K562 (cell line): ENCODE measurements around the gene CCDC192. TPM values are rescaled to one million over a fixed set of nuclear protein-coding genes. Genes with fewer than 3 reads are reported as not detected.

Source experiments
- ATAC-seq: fragments of 200-7000 bp; cut with Tn5 transposase; 3 replicates; pipeline ENCODE4 v1.9.1; 2020; ENCODE audit warnings: moderate library complexity
- BruUV-seq: library from RNA; stranded (reverse); fragments of 400-500 nt; replicated peaks from 2 replicates; lab custom pipeline; 2021; lab: Mats Ljungman, UMichigan
- CTCF ChIA-PET: fragments of 300-600 bp; formaldehyde crosslinking; extraction: SDS; loops from one replicate; lab custom pipeline; 2021; ENCODE audit warnings: low intra/inter-chr PET ratio; lab: Yijun Ruan, JAX
- POLR2A ChIA-PET: fragments of 300-600, 350-650 bp; sonication (Branson Sonifier 250); formaldehyde crosslinking; extraction: SDS; loops from one replicate; lab custom pipeline; 2021; ENCODE audit warnings: antibody characterized with exemption, inconsistent platforms; lab: Yijun Ruan, JAX
- DNase-seq, 4 experiments: peaks; one replicate each; pipeline versions ENCODE4 v3.0.0 to v3.0.0-alpha.2; 2011 to 2018; ENCODE audit warnings: low spot score in 3 of 4, mixed read lengths in 3 of 4; ENCODE audit errors: extremely low read depth in 1 of 4
- FAIRE-seq: peaks from 2 replicates; lab custom pipeline; 2011; peaks lifted over from hg19 to GRCh38; lab: Jason Lieb, UNC
- H2AFZ ChIP-seq: 2 replicates; pipeline ENCODE4 v1.6.0; 2011; ENCODE audit warnings: low read depth, low read length, control low read depth, inconsistent platforms
- H3K27ac ChIP-seq: fragments of 200-600 bp; 3 replicates; pipeline ENCODE4 v1.8.0; 2011; ENCODE audit warnings: low read depth, mild to moderate bottlenecking, control low read depth, inconsistent platforms, low read length, moderate library complexity, mixed read lengths; ENCODE audit errors: extremely low read depth
- H3K27me3 ChIP-seq, 2 experiments: fragments of 300-600 bp in 1 of 2; 2 replicates in 1 of 2; 3 replicates in 1 of 2; pipeline versions ENCODE4 v1.6.0 to v1.8.0; 2011; ENCODE audit warnings: inconsistent platforms in 2 of 2, low read length in 2 of 2, mild to moderate bottlenecking in 1 of 2, mixed read lengths in 1 of 2, moderate library complexity in 1 of 2; ENCODE audit not compliant: control insufficient read depth in 2 of 2, insufficient read depth in 2 of 2
- H3K36me3 ChIP-seq: fragments of 300-600 bp; 3 replicates; pipeline ENCODE4 v1.8.0; 2011; ENCODE audit warnings: mild to moderate bottlenecking, low read length, inconsistent platforms; ENCODE audit not compliant: control insufficient read depth, insufficient read depth
- H3K4me1 ChIP-seq, 2 experiments: fragments of 200-600 bp in 1 of 2; replicated peaks in 1 of 2; 2 replicates in 1 of 2; 3 replicates in 1 of 2; pipeline versions ENCODE4 v1.5.1 to v1.8.0; 2011; ENCODE audit warnings: inconsistent platforms in 2 of 2, low read length in 2 of 2, mild to moderate bottlenecking in 1 of 2, mixed read lengths in 1 of 2, moderate library complexity in 1 of 2; ENCODE audit not compliant: control insufficient read depth in 2 of 2, insufficient read depth in 2 of 2
- H3K4me2 ChIP-seq: 2 replicates; pipeline ENCODE4 v1.6.1; 2011; ENCODE audit warnings: low read length, control low read depth, inconsistent platforms, mixed read lengths; ENCODE audit not compliant: insufficient read depth
- H3K4me3 ChIP-seq: fragments of 200-600 bp; sonication (generic), shearing (Covaris generic); 2 replicates; pipeline ENCODE4 v1.5.1; 2016; ENCODE audit warnings: control low read depth, inconsistent platforms
- H3K79me2 ChIP-seq: fragments of 200-600 bp; 3 replicates; pipeline ENCODE4 v1.8.0; 2011; ENCODE audit warnings: low read length, inconsistent platforms; ENCODE audit not compliant: control insufficient read depth, insufficient read depth
- H3K9ac ChIP-seq, 2 experiments: 2 replicates each; pipeline versions ENCODE4 v1.6.0 to v1.6.1; 2011; ENCODE audit warnings: low read depth in 2 of 2, low read length in 2 of 2, control low read depth in 1 of 2, inconsistent platforms in 1 of 2, mild to moderate bottlenecking in 1 of 2, mixed read lengths in 1 of 2; ENCODE audit not compliant: insufficient read depth in 1 of 2
- H3K9me1 ChIP-seq: one replicate; pipeline ENCODE4 v1.6.0; 2011; ENCODE audit warnings: inconsistent platforms, mild to moderate bottlenecking, low read length, moderate library complexity; ENCODE audit not compliant: control insufficient read depth, insufficient read depth
- H3K9me3 ChIP-seq: replicated peaks from 2 replicates; pipeline ENCODE4 v1.5.1; 2011; ENCODE audit warnings: low read depth, low read length, inconsistent platforms; ENCODE audit not compliant: control insufficient read depth, insufficient read depth
- H4K20me1 ChIP-seq: replicated peaks from 2 replicates; pipeline ENCODE4 v1.6.1; 2011; ENCODE audit warnings: low read length, inconsistent platforms, mixed read lengths; ENCODE audit not compliant: control insufficient read depth, insufficient read depth
- CAMTA2 ChIP-seq: fragments of 250-450 bp; sonication (Bioruptor Pico); conservative IDR thresholded peaks from 2 replicates; pipeline ENCODE4 v1.5.1; 2022
- CEBPB ChIP-seq: fragments of 450-650 bp; IDR thresholded peaks from 2 replicates; pipeline ENCODE4 v1.6.1; 2016; ENCODE audit warnings: missing genetic modification characterization, missing compliant biosample characterization
- HMG20B ChIP-seq: fragments of 250-450 bp; sonication (Bioruptor Pico); IDR thresholded peaks from 2 replicates; pipeline ENCODE4 v1.5.0; 2021; ENCODE audit warnings: mild to moderate bottlenecking
- ILF3 ChIP-seq: fragments of 450-650 bp; IDR thresholded peaks from 2 replicates; pipeline ENCODE4 v1.6.1; 2018; ENCODE audit warnings: antibody characterized with exemption, mild to moderate bottlenecking, moderate library complexity, borderline replicate concordance
- KLF10 ChIP-seq: fragments of 250-450 bp; sonication (Bioruptor Pico); IDR thresholded peaks from 2 replicates; pipeline ENCODE4 v1.6.1; 2021; ENCODE audit warnings: matching md5 sums
- NFXL1 ChIP-seq: fragments of 450-650 bp; formaldehyde crosslinking; IDR thresholded peaks from 2 replicates; pipeline ENCODE4 v1.4.0; 2021; ENCODE audit warnings: mild to moderate bottlenecking
- RBM15 ChIP-seq: fragments of 200-400 bp; formaldehyde crosslinking; IDR thresholded peaks from 2 replicates; pipeline ENCODE4 v1.6.1; 2018; ENCODE audit warnings: mild to moderate bottlenecking, low read length, moderate library complexity; ENCODE audit not compliant: insufficient read depth
- XRCC4 ChIP-seq: IDR thresholded peaks from one replicate; pipeline ENCODE4 v1.6.1; 2011; ENCODE audit not compliant: insufficient read depth, insufficient read length; ENCODE audit errors: extremely low read depth
- ZBTB17 ChIP-seq: fragments of 450-650 bp; formaldehyde crosslinking; IDR thresholded peaks from 2 replicates; pipeline ENCODE4 v1.4.0; 2020; ENCODE audit warnings: mild to moderate bottlenecking
- ZNF133 ChIP-seq: fragments of 250-450 bp; sonication (Bioruptor Pico); IDR thresholded peaks from 2 replicates; pipeline ENCODE4 v1.4.0; 2020; ENCODE audit warnings: mild to moderate bottlenecking
- WGBS: fragments of 100-300 bp; shearing (Covaris generic); methylation state at CpG from one replicate; pipeline ENCODE4 v1.1.6; 2016; ENCODE audit warnings: low coverage, mixed read lengths; ENCODE audit not compliant: insufficient coverage; ENCODE audit errors: missing lambda C conversion rate; 5-methylcytosine and 5-hydroxymethylcytosine counted together
- in situ Hi-C: fragments of 300-500 bp; cut with MboI; formaldehyde crosslinking; loops from 4 replicates; pipeline ENCODE4 v1.15.0; 2018; ENCODE audit warnings: inconsistent platforms, mixed read lengths
- intact Hi-C: fragments of 100-400 bp; cut with micrococcal nuclease; formaldehyde crosslinking; loops from 2 replicates; pipeline ENCODE4 v1.14.2; 2022
- polyA plus RNA-seq, 8 experiments: library from polyadenylated mRNA; depleted of rRNA in 4 of 8; stranded (reverse) in 5 of 8; unstranded in 3 of 8; fragments of >200 nt; fragmentation: Nextera tagmentation in 2 of 8; fragmentation: Illumina TruSeq in 1 of 8; extraction: Ambion mirVana in 2 of 8; extraction: Trizol in 1 of 8; gene quantifications; 2 replicates each; pipeline versions ENCODE4 v1.2.1 to v1.2.3, GENCODE V29; 2011 to 2014; ENCODE audit warnings: inconsistent platforms in 1 of 8, missing spikeins in 1 of 8
- total RNA-seq, 7 experiments: library from RNA; depleted of rRNA in 6 of 7; stranded (reverse); fragments of >200 nt in 6 of 7; fragmentation: Illumina TruSeq in 2 of 7; extraction: Trizol in 2 of 7; gene quantifications; 2 replicates each; pipeline versions ENCODE4 v1.2.1 to v1.2.3, GENCODE V29; 2011 to 2021; ENCODE audit warnings: low replicate concordance in 1 of 7

Gene CCDC192
- total and polyA plus RNA-seq, 9 of the 15 experiments (the other 6 are each of a cell fraction or from before 2014, with no cell fraction given): 0.21 to 0.66 (median 0.38) TPM; not detected in 2

DNA sequence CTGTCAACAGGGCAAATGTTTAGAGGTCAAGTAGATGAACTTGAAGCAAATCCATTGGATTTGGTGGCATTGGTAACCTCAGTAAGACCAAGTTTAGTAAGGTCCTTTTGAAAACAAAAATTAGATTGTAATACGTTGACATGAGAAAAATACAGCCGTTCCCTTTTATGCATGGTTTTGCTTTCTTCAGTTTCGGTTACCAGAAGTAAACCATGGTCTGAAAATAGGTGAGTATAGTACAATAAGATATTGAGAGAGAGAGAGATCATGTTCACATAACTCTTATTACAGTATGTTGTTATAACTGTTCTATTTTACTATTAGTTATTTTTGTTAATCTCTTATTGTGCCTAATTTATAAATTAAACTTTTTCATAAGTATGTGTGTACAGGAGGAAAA is 223.8 kb downstream of the CCDC192 start:
- no peak for ATAC-seq
- Histone ChIP-seq H3K79me2 (no peaks in the 10 kb centered on the region), H3K27ac (no peak overlapping the region), H3K9me1 (no peaks in the 10 kb centered on the region), H3K36me3 (no peaks in the 10 kb centered on the region), H4K20me1 (no peaks in the 10 kb centered on the region), H3K9me3 (no peaks in the 10 kb centered on the region), H2AFZ (no peak overlapping the region), H3K27me3 (peaks cover 0 to 6% of the 10 kb centered on the region in 2 experiments; a peak in 1 of 5 replicates), H3K4me3 (no peak overlapping the region), H3K4me2 (no peak overlapping the region), H3K4me1 (no peaks in the 10 kb centered on the region), H3K9ac (no peak overlapping the region)
- in situ Hi-C loops: no loop called here
- intact Hi-C loops: no loop called here
- BruUV-seq: no TSS peak
- POLR2A ChIA-PET: no interaction called here
- WGBS: 2% methylated on average over 3 of the region's 3 CpGs
- no peak for DNase-seq
- TF ChIP-seq HMG20B: no peak
- no peak for TF ChIP-seq ZNF133
- no peak for TF ChIP-seq ZBTB17 (CRISPR knock-in tag)
- no peak for TF ChIP-seq RBM15
- TF ChIP-seq CAMTA2 (CRISPR knock-in tag): no peak
- TF ChIP-seq CEBPB: no peak
- TF ChIP-seq NFXL1 (CRISPR knock-in tag): no peak
- no peak for TF ChIP-seq ILF3
- TF ChIP-seq XRCC4: no peak
- no peak for TF ChIP-seq KLF10
- no peak for FAIRE-seq
- CTCF ChIA-PET: no interaction called here
